GM12878 (cell line): ENCODE results near the gene FPGS. TPM values are rescaled to one million over a fixed set of nuclear protein-coding genes. Genes with fewer than 3 reads are reported as not detected.

Source experiments
- ATAC-seq: fragments of 200-7000 bp; cut with Tn5 transposase; 3 replicates; pipeline ENCODE4 v1.9.1; 2020; ENCODE audit warnings: mild to moderate bottlenecking, moderate library complexity
- BruUV-seq: library from RNA; stranded (reverse); fragments of 400-500 nt; replicated peaks from 2 replicates; lab custom pipeline; 2021; lab: Mats Ljungman, UMichigan
- CTCF ChIA-PET: fragments of 300-600 bp; sonication (Branson Sonifier 250); formaldehyde crosslinking; extraction: SDS; loops from one replicate; lab custom pipeline; 2021; ENCODE audit warnings: inconsistent platforms; lab: Yijun Ruan, JAX
- POLR2A ChIA-PET: fragments of 350-600 bp; formaldehyde crosslinking; extraction: SDS; loops from one replicate; lab custom pipeline; 2021; ENCODE audit warnings: inconsistent platforms; lab: Charles Lee
- RAD21 ChIA-PET: fragments of 300-600 bp; sonication (Branson Sonifier 250); formaldehyde crosslinking; loops from one replicate; lab custom pipeline; 2023; ENCODE audit warnings: antibody characterized with exemption; ENCODE audit not compliant: unreplicated experiment; lab: Charles Lee
- SMC1A ChIA-PET: fragments of 300-600 bp; sonication (Branson Sonifier 250); formaldehyde crosslinking; loops from one replicate; lab custom pipeline; 2023; ENCODE audit not compliant: unreplicated experiment, uncharacterized antibody; lab: Charles Lee
- DNase-seq: peaks from one replicate; pipeline ENCODE4 v3.0.0-alpha.2; 2011; ENCODE audit warnings: low read depth, low spot score
- FAIRE-seq: peaks from 3 replicates; lab custom pipeline; 2011; peaks lifted over from hg19 to GRCh38; lab: Jason Lieb, UNC
- H2AFZ ChIP-seq: 2 replicates; pipeline ENCODE4 v1.6.0; 2011; ENCODE audit warnings: low read depth, low read length, control low read depth; ENCODE audit not compliant: control insufficient read depth
- H3K27ac ChIP-seq: 2 replicates; pipeline ENCODE4 v1.5.1; 2011; ENCODE audit warnings: control low read depth; ENCODE audit not compliant: control insufficient read depth, insufficient read depth
- H3K27me3 ChIP-seq, 2 experiments: replicated peaks in 1 of 2; 2 replicates each; pipeline versions ENCODE4 v1.6.0 to v1.6.1; 2011; ENCODE audit warnings: low read length in 1 of 2; ENCODE audit not compliant: control insufficient read depth in 2 of 2, insufficient read depth in 2 of 2
- H3K36me3 ChIP-seq, 2 experiments: 2 replicates each; pipeline ENCODE4 v1.5.1; 2011; ENCODE audit warnings: low read length in 1 of 2; ENCODE audit not compliant: control insufficient read depth in 2 of 2, insufficient read depth in 2 of 2
- H3K4me1 ChIP-seq: 2 replicates; pipeline ENCODE4 v1.6.1; 2011; ENCODE audit warnings: mild to moderate bottlenecking, low read length, moderate library complexity, mixed read lengths; ENCODE audit not compliant: control insufficient read depth, insufficient read depth
- H3K4me2 ChIP-seq: 2 replicates; pipeline ENCODE4 v1.6.0; 2011; ENCODE audit warnings: control low read depth; ENCODE audit not compliant: control insufficient read depth, insufficient read depth
- H3K4me3 ChIP-seq: fragments of 200-600 bp; sonication (generic); 2 replicates; pipeline ENCODE4 v1.5.1; 2016
- H3K79me2 ChIP-seq: 2 replicates; pipeline ENCODE4 v1.6.0; 2011; ENCODE audit warnings: low read length; ENCODE audit not compliant: control insufficient read depth, insufficient read depth
- H3K9ac ChIP-seq: 2 replicates; pipeline ENCODE4 v1.8.0; 2011; ENCODE audit warnings: low read length, control low read depth, mixed read lengths; ENCODE audit not compliant: control insufficient read depth, insufficient read depth
- H3K9me3 ChIP-seq: replicated peaks from 3 replicates; pipeline ENCODE4 v1.5.1; 2011; ENCODE audit warnings: mild to moderate bottlenecking, low read length; ENCODE audit not compliant: control insufficient read depth, insufficient read depth
- H4K20me1 ChIP-seq: 2 replicates; pipeline ENCODE4 v1.6.0; 2011; ENCODE audit not compliant: control insufficient read depth, insufficient read depth
- CEBPB ChIP-seq, 2 experiments: fragments of 150-350 bp in 1 of 2; IDR thresholded peaks; 2 replicates each; pipeline ENCODE4 v1.6.1; 2012 to 2014; ENCODE audit warnings: low read depth in 2 of 2, low read length in 2 of 2, borderline replicate concordance in 1 of 2, inconsistent platforms in 1 of 2
- EZH2 ChIP-seq: IDR thresholded peaks from 2 replicates; pipeline ENCODE4 v1.6.1; 2012; ENCODE audit warnings: low read depth, mild to moderate bottlenecking, control low read depth, inconsistent platforms, low read length, borderline replicate concordance; ENCODE audit not compliant: control insufficient read depth
- PAX5 ChIP-seq: IDR thresholded peaks from 2 replicates; pipeline ENCODE4 v1.6.1; 2011; ENCODE audit warnings: low read depth, low read length, borderline replicate concordance
- POLR2A ChIP-seq: IDR thresholded peaks from 2 replicates; pipeline ENCODE4 v1.6.1; 2011; ENCODE audit warnings: low read depth, mild to moderate bottlenecking, low read length
- WGBS: methylation state at CpG from one replicate; pipeline ENCODE4 v1.1.6; 2016; ENCODE audit warnings: low lambda C conversion rate; ENCODE audit not compliant: insufficient replicate concordance, insufficient coverage; ENCODE audit errors: missing lambda C conversion rate; 5-methylcytosine and 5-hydroxymethylcytosine counted together
- in situ Hi-C: fragments of 300-500 bp; cut with MboI; formaldehyde crosslinking; loops from 9 replicates; pipeline ENCODE4 v1.14.3; 2018; ENCODE audit warnings: mixed read lengths
- intact Hi-C: fragments of 100-400 bp; cut with micrococcal nuclease; formaldehyde crosslinking; loops from one replicate; pipeline ENCODE4 v1.14.2; 2022; ENCODE audit not compliant: unreplicated experiment
- polyA plus RNA-seq, 11 experiments: library from polyadenylated mRNA; depleted of rRNA in 4 of 11; unstranded in 6 of 11; stranded (reverse) in 5 of 11; fragments of >200 nt; fragmentation: Nextera tagmentation in 4 of 11; fragmentation: Illumina TruSeq in 1 of 11; extraction: Ambion mirVana in 4 of 11; extraction: Trizol in 1 of 11; gene quantifications; 1 replicate in 1 of 11; 2 replicates in 10 of 11; pipeline versions ENCODE4 v1.2.1 to v1.2.3, GENCODE V29; 2011 to 2016; ENCODE audit warnings: inconsistent platforms in 2 of 11, missing spikeins in 2 of 11, low read depth in 1 of 11
- total RNA-seq, 4 experiments: library from RNA; depleted of rRNA in 3 of 4; stranded (reverse); fragments of >200 nt in 3 of 4; fragmentation: Illumina TruSeq in 1 of 4; extraction: Trizol in 1 of 4; gene quantifications; 2 replicates each; pipeline versions ENCODE4 v1.2.1 to v1.2.3, GENCODE V29; 2013 to 2021

Gene FPGS
- total and polyA plus RNA-seq, 10 of the 15 experiments (the other 5 are each of a cell fraction or from before 2014, with no cell fraction given) = 1.2 to 127 (median 80.4) TPM

DNA sequence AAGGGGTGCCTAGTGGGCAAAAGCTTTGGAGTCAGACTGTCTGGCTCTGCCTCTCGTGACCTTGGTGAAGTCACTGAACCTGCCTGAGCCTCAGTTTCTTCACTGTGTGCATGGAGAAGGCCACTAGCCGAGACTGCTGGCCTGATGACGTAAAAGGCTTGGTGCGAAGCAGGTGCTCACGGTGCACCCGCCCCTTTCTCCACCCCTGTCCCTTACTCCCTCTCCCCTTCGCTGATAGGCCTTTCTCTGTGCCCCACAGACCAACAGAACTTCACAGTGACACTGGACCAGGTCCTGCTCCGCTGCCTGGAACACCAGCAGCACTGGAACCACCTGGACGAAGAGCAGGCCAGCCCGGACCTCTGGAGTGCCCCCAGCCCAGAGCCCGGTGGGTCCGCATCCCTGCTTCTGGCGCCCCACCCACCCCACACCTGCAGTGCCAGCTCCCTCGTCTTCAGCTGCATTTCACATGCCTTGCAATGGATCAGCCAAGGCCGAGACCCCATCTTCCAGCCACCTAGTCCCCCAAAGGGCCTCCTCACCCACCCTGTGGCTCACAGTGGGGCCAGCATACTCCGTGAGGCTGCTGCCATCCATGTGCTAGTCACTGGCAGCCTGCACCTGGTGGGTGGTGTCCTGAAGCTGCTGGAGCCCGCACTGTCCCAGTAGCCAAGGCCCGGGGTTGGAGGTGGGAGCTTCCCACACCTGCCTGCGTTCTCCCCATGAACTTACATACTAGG is 10.4 kb downstream of the FPGS start:
- Histone ChIP-seq H3K27ac (no peak overlapping the region), H3K4me1 (no peaks in the 10 kb centered on the region), H3K79me2 (no peaks in the 10 kb centered on the region), H3K27me3 (no peaks in the 10 kb centered on the region), H3K9me3 (no peaks in the 10 kb centered on the region), H4K20me1 (no peaks in the 10 kb centered on the region; the same call in 1 of the 2 replicates), H2AFZ (no peak overlapping the region), H3K4me3 (no peak overlapping the region), H3K4me2 (no peak overlapping the region), H3K36me3 (peaks cover 3 to 28% of the 10 kb centered on the region in 2 experiments; a peak in 3 of 4 replicates), H3K9ac (no peak overlapping the region)
- no peak for FAIRE-seq
- SMC1A ChIA-PET = no interaction called here
- 94% methylated on average over 19 of the region's 19 CpGs for WGBS
- POLR2A ChIA-PET = no interaction called here
- in situ Hi-C loops = no loop called here
- no TSS peak for BruUV-seq
- no peak for ATAC-seq
- no peak for DNase-seq
- TF ChIP-seq CEBPB (IDR thresholded peaks at IDR 0.05; ENCODE audit: borderline replicate concordance in 1 of 2, low read depth in 2 of 2, low read length in 2 of 2) = no peak
- TF ChIP-seq POLR2A = peak; percentile 51; the same call in 1 of the 2 replicates
- RAD21 ChIA-PET = no interaction called here
- intact Hi-C loops = no loop called here
- CTCF ChIA-PET = no interaction called here

DNA sequence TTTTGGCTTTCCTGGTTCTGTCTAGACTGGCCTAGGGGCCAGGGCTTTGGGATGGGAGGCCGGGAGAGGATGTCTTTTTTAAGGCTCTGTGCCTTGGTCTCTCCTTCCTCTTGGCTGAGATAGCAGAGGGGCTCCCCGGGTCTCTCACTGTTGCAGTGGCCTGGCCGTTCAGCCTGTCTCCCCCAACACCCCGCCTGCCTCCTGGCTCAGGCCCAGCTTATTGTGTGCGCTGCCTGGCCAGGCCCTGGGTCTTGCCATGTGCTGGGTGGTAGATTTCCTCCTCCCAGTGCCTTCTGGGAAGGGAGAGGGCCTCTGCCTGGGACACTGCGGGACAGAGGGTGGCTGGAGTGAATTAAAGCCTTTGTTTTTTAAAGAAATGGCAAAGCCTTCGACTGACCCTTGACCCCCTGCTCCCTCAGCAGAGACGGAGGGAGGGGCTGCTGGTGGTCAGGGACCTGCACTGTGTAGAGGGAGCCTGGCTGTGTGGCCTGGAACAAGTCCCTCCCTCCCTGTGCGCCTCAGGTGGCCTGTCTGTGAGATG is 11.1 kb downstream of the FPGS start:
- FAIRE-seq (no peak), DNase-seq (no peak), ATAC-seq (no peak)
- SMC1A ChIA-PET = no interaction called here
- 86% methylated on average over 9 of the region's 9 CpGs for WGBS
- no peaks in the 10 kb centered on the region for H3K27me3 ChIP-seq
- CTCF ChIA-PET = interaction anchor here (0.6 kb wide), 1 partner anchor 40 kb away, joined by 3 read pairs; no protein-coding TSS in a partner anchor
- H3K9ac ChIP-seq = no peak overlapping the region
- no peak overlapping the region for H3K4me3 ChIP-seq
- peaks cover 3 to 23% of the 10 kb centered on the region in 2 experiments; a peak in 3 of 4 replicates for H3K36me3 ChIP-seq
- no peak overlapping the region for H3K4me2 ChIP-seq
- in situ Hi-C loops = no loop called here
- POLR2A ChIA-PET = no interaction called here
- RAD21 ChIA-PET = no interaction called here
- H3K79me2 ChIP-seq = no peaks in the 10 kb centered on the region
- H3K9me3 ChIP-seq = no peaks in the 10 kb centered on the region
- TF ChIP-seq PAX5 = no peak
- TF ChIP-seq EZH2 = no peak
- TF ChIP-seq POLR2A = no peak; the same call in 1 of the 2 replicates
- intact Hi-C loops = no loop called here
- BruUV-seq = no TSS peak
- no peaks in the 10 kb centered on the region for H3K4me1 ChIP-seq
- H4K20me1 ChIP-seq = no peaks in the 10 kb centered on the region; the same call in 1 of the 2 replicates
- no peak overlapping the region for H2AFZ ChIP-seq
- no peak overlapping the region for H3K27ac ChIP-seq
